IMR-90 (cell line): Measurements from ENCODE around the gene ANO9. TPM values are rescaled to one million over a fixed set of nuclear protein-coding genes. Genes with fewer than 3 reads are reported as not detected.

Experiments used
- ATAC-seq: fragments of 200-7000 bp; cut with Tn5 transposase; 2 replicates; pipeline ENCODE4 v1.9.1; 2020; ENCODE audit warnings: low read depth, mild to moderate bottlenecking, moderate library complexity
- BruUV-seq: library from RNA; stranded (reverse); fragments of 400-500 nt; replicated peaks from 2 replicates; lab custom pipeline; 2021; lab: Mats Ljungman, UMichigan
- CTCF ChIA-PET: fragments of 300-600 bp; formaldehyde crosslinking; extraction: SDS; loops from one replicate; lab custom pipeline; 2021; ENCODE audit warnings: antibody characterized with exemption; lab: Yijun Ruan, JAX
- POLR2A ChIA-PET: fragments of 300-600 bp; sonication (Branson Sonifier 250); formaldehyde crosslinking; loops from one replicate; lab custom pipeline; 2022; ENCODE audit warnings: antibody characterized with exemption; ENCODE audit not compliant: unreplicated experiment; lab: Charles Lee
- DNase-seq: peaks from one replicate; pipeline ENCODE4 v3.0.0; 2013
- H2AFZ ChIP-seq: replicated peaks from 2 replicates; pipeline ENCODE3; 2013; ENCODE audit warnings: low read length, mild to moderate bottlenecking; ENCODE audit not compliant: poor library complexity
- H2AK5ac ChIP-seq: 2 replicates; pipeline ENCODE4 v1.6.1; 2013; ENCODE audit warnings: low read depth, low read length, inconsistent platforms
- H2AK9ac ChIP-seq: replicated peaks from 2 replicates; pipeline ENCODE3; 2013; ENCODE audit warnings: mild to moderate bottlenecking, low read depth, low read length, moderate library complexity; ENCODE audit not compliant: poor library complexity
- H2BK120ac ChIP-seq: 2 replicates; pipeline ENCODE4 v1.6.1; 2013; ENCODE audit warnings: low read depth, low read length, inconsistent platforms
- H2BK15ac ChIP-seq: 3 replicates; pipeline ENCODE4 v1.6.1; 2013; ENCODE audit warnings: low read depth, low read length, inconsistent platforms
- H2BK20ac ChIP-seq: 2 replicates; pipeline ENCODE4 v1.6.1; 2013; ENCODE audit warnings: low read depth, mild to moderate bottlenecking, inconsistent platforms, low read length, moderate library complexity
- H2BK5ac ChIP-seq: 2 replicates; pipeline ENCODE4 v1.6.1; 2013; ENCODE audit warnings: mild to moderate bottlenecking, low read depth, low read length, inconsistent platforms; ENCODE audit not compliant: poor library complexity, severe bottlenecking
- H3K14ac ChIP-seq: replicated peaks from 2 replicates; pipeline ENCODE4 v1.6.1; 2013; ENCODE audit warnings: low read depth, low read length, inconsistent platforms
- H3K18ac ChIP-seq: 2 replicates; pipeline ENCODE4 v1.6.1; 2013; ENCODE audit warnings: low read depth, low read length, control low read depth
- H3K23ac ChIP-seq: 2 replicates; pipeline ENCODE4 v1.6.1; 2013; ENCODE audit warnings: low read depth, low read length, inconsistent platforms
- H3K27ac ChIP-seq: 2 replicates; pipeline ENCODE4 v1.5.1; 2013; ENCODE audit warnings: mild to moderate bottlenecking, control low read depth, low read length; ENCODE audit not compliant: insufficient read depth
- H3K27me3 ChIP-seq: 2 replicates; pipeline ENCODE4 v1.6.1; 2013; ENCODE audit warnings: low read length; ENCODE audit not compliant: control insufficient read depth, insufficient read depth
- H3K36me3 ChIP-seq: 2 replicates; pipeline ENCODE4 v1.6.1; 2013; ENCODE audit warnings: low read length, mixed read lengths; ENCODE audit not compliant: control insufficient read depth, insufficient read depth
- H3K4ac ChIP-seq: 2 replicates; pipeline ENCODE4 v1.6.1; 2013; ENCODE audit warnings: low read depth, low read length, inconsistent platforms
- H3K4me1 ChIP-seq: 2 replicates; pipeline ENCODE4 v1.6.1; 2013; ENCODE audit warnings: low read length, mixed read lengths; ENCODE audit not compliant: control insufficient read depth, insufficient read depth
- H3K4me2 ChIP-seq: 2 replicates; pipeline ENCODE4 v1.6.1; 2013; ENCODE audit warnings: low read depth, mild to moderate bottlenecking, control low read depth, low read length, moderate library complexity
- H3K4me3 ChIP-seq: 2 replicates; pipeline ENCODE4 v1.5.1; 2013; ENCODE audit warnings: low read depth, mild to moderate bottlenecking, control low read depth, low read length, moderate library complexity; ENCODE audit not compliant: insufficient read depth
- H3K56ac ChIP-seq: 2 replicates; pipeline ENCODE4 v1.6.1; 2013; ENCODE audit warnings: low read length, inconsistent platforms; ENCODE audit not compliant: insufficient read depth; ENCODE audit errors: extremely low read depth
- H3K79me1 ChIP-seq, 2 experiments: 2 replicates each; pipeline ENCODE4 v1.6.1; 2013; ENCODE audit warnings: low read length in 2 of 2, inconsistent platforms in 1 of 2, low read depth in 1 of 2
- H3K9ac ChIP-seq: 2 replicates; pipeline ENCODE4 v1.6.1; 2013; ENCODE audit warnings: low read depth, low read length, control low read depth
- H3K9me1 ChIP-seq: 2 replicates; pipeline ENCODE4 v1.6.1; 2013; ENCODE audit warnings: low read length, inconsistent platforms; ENCODE audit not compliant: insufficient read depth
- H3K9me3 ChIP-seq: 2 replicates; pipeline ENCODE4 v1.6.1; 2013; ENCODE audit warnings: low read length; ENCODE audit not compliant: control insufficient read depth, insufficient read depth
- H4K20me1 ChIP-seq: 2 replicates; pipeline ENCODE4 v1.6.1; 2013; ENCODE audit warnings: low read length, inconsistent platforms; ENCODE audit not compliant: insufficient read depth
- H4K5ac ChIP-seq: 2 replicates; pipeline ENCODE4 v1.6.1; 2013; ENCODE audit warnings: mild to moderate bottlenecking, low read depth, low read length, control low read depth
- H4K8ac ChIP-seq, 2 experiments: 2 replicates each; pipeline ENCODE4 v1.6.1; 2013; ENCODE audit warnings: low read depth in 2 of 2, low read length in 2 of 2, control low read depth in 1 of 2, inconsistent platforms in 1 of 2
- H4K91ac ChIP-seq: 2 replicates; pipeline ENCODE4 v1.6.1; 2013; ENCODE audit warnings: low read depth, low read length, inconsistent platforms; ENCODE audit not compliant: insufficient read depth
- BHLHE40 ChIP-seq: fragments of 150-350 bp; IDR thresholded peaks from 2 replicates; pipeline ENCODE4 v1.6.1; 2016; ENCODE audit warnings: mild to moderate bottlenecking, low read depth, low read length
- CEBPB ChIP-seq: IDR thresholded peaks from 2 replicates; pipeline ENCODE4 v1.6.1; 2012; ENCODE audit warnings: low read depth, low read length, improper control_type of control experiment
- CHD1 ChIP-seq: IDR thresholded peaks from 2 replicates; pipeline ENCODE4 v1.6.1; 2012; ENCODE audit warnings: low read depth, low read length, improper control_type of control experiment
- FOS ChIP-seq: fragments of 150-350 bp; IDR thresholded peaks from 2 replicates; pipeline ENCODE4 v1.6.1; 2016; ENCODE audit warnings: low read depth, low read length
- RAD21 ChIP-seq: IDR thresholded peaks from 2 replicates; pipeline ENCODE4 v1.6.1; 2012; ENCODE audit warnings: low read length, improper control_type of control experiment
- WGBS, 2 experiments: methylation state at CpG; one replicate each; pipeline versions ENCODE4 v1.1.5 to v1.1.7; 2013; ENCODE audit warnings: missing lambda C conversion rate in 2 of 2; ENCODE audit not compliant: insufficient read length in 1 of 2; ENCODE audit errors: extremely low coverage in 2 of 2; 5-methylcytosine and 5-hydroxymethylcytosine counted together
- dilution Hi-C: fragments of 300-500 bp; cut with HindIII; formaldehyde crosslinking; loops from one replicate; pipeline ENCODE4 v1.14.3; 2018; ENCODE audit warnings: low sequenced_read_pairs; ENCODE audit not compliant: unreplicated experiment
- in situ Hi-C: fragments of 300-500 bp; cut with MboI; formaldehyde crosslinking; loops from 3 replicates; pipeline ENCODE4 v1.14.3; 2019; ENCODE audit warnings: low sequenced_read_pairs, inconsistent platforms, mixed read lengths
- intact Hi-C: fragments of 100-400 bp; cut with micrococcal nuclease; formaldehyde crosslinking; loops from 2 replicates; pipeline ENCODE4 v1.10.0; 2022
- polyA plus RNA-seq, 3 experiments: library from polyadenylated mRNA; depleted of rRNA; stranded (reverse); fragments of >200 nt; gene quantifications; 2 replicates each; pipeline ENCODE4 v1.2.3, GENCODE V29; 2012; ENCODE audit warnings: low replicate concordance in 1 of 3
- total RNA-seq: library from RNA; depleted of rRNA; stranded (reverse); fragments of >200 nt; gene quantifications from 2 replicates; pipeline ENCODE4 v1.2.3, GENCODE V29; 2012
- TF ChIP-seq, protein P1 (sequence below): fragments of 150-350 bp; IDR thresholded peaks from 2 replicates; pipeline ENCODE4 v1.6.1; 2017; ENCODE audit warnings: mild to moderate bottlenecking, antibody characterized with exemption, low read length, low read depth
- TF ChIP-seq, protein P2 (sequence below): conservative IDR thresholded peaks from 2 replicates; pipeline ENCODE4 v1.5.1; 2012; ENCODE audit warnings: mild to moderate bottlenecking, low read depth, low read length, improper control_type of control experiment

The ANO9 gene
- total and polyA plus RNA-seq, 2 of the 4 experiments (the other 2 are of a cell fraction): not detected

DNA sequence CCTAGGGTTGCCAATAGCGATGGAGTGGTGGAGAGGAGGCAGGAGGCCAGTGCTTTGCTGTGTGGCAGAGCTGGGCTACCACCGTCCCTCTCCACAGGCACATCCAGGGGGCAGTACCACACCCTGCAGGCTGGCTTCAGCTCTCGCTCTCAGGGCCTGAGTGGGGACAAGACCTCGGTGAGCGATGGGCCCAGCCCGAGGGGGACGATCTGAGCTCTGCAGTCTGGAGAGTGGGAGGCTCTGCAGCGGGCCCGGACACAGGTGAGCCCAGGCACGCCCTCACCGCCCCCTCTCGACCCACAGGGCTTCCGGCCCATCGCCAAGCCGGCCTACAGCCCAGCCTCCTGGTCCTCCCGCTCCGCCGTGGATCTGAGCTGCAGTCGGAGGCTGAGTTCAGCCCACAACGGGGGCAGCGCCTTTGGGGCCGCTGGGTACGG is 45.3 kb downstream of the ANO9 start:
- H3K4me2 ChIP-seq: no peak overlapping the region
- peaks cover 5% of the 10 kb centered on the region; the same call in 1 of the 2 replicates for H3K9me3 ChIP-seq
- H3K56ac ChIP-seq: no peak overlapping the region
- CTCF ChIA-PET: no interaction called here
- dilution Hi-C loops (no loop called here), in situ Hi-C loops (no loop called here), intact Hi-C loops (no loop called here)
- H3K27me3 ChIP-seq: peaks cover 13% of the 10 kb centered on the region
- POLR2A ChIA-PET: no interaction called here
- H2BK120ac ChIP-seq: no peak overlapping the region
- peaks cover 0 to 4% of the 10 kb centered on the region in 2 experiments; a peak in 1 of 4 replicates for H3K79me1 ChIP-seq
- no peaks in the 10 kb centered on the region for H3K36me3 ChIP-seq
- peak overlapping the region in 1 of 2 experiments; percentile 23; a peak in 1 of 4 replicates for H4K8ac ChIP-seq
- no peak overlapping the region for H3K18ac ChIP-seq
- peak overlapping the region; percentile 90; the same call in 1 of the 2 replicates for H2AK5ac ChIP-seq
- no peak for DNase-seq
- H3K4me3 ChIP-seq: no peak overlapping the region
- H3K9me1 ChIP-seq: peaks cover 6% of the 10 kb centered on the region
- no peak overlapping the region for H3K9ac ChIP-seq
- no TSS peak for BruUV-seq
- H2AK9ac ChIP-seq: peak overlapping the region; percentile 82
- no peak overlapping the region for H2BK15ac ChIP-seq
- H3K14ac ChIP-seq: no peak overlapping the region
- no peak for ATAC-seq
- H2AFZ ChIP-seq: peak overlapping the region; percentile 79
- H4K5ac ChIP-seq: no peak overlapping the region
- H3K23ac ChIP-seq: no peak overlapping the region
- WGBS, 2 experiments: 55% methylated on average over 11 of the region's 23 CpGs; no CpG with 5 or more reads in 1 of the 2 experiments
- H4K91ac ChIP-seq: no peak overlapping the region
- H3K4me1 ChIP-seq: peaks cover 22% of the 10 kb centered on the region
- no peak overlapping the region for H2BK20ac ChIP-seq
- H4K20me1 ChIP-seq: no peaks in the 10 kb centered on the region
- no peak overlapping the region for H2BK5ac ChIP-seq
- TF ChIP-seq, protein P1, sequence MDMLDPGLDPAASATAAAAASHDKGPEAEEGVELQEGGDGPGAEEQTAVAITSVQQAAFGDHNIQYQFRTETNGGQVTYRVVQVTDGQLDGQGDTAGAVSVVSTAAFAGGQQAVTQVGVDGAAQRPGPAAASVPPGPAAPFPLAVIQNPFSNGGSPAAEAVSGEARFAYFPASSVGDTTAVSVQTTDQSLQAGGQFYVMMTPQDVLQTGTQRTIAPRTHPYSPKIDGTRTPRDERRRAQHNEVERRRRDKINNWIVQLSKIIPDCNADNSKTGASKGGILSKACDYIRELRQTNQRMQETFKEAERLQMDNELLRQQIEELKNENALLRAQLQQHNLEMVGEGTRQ: no peak
- no peak for TF ChIP-seq FOS
- TF ChIP-seq RAD21: 0 out of 2 replicates have a peak, but pooled peaks have one; percentile 19
- TF ChIP-seq CHD1: no peak
- TF ChIP-seq CEBPB: no peak
- TF ChIP-seq, protein P2, sequence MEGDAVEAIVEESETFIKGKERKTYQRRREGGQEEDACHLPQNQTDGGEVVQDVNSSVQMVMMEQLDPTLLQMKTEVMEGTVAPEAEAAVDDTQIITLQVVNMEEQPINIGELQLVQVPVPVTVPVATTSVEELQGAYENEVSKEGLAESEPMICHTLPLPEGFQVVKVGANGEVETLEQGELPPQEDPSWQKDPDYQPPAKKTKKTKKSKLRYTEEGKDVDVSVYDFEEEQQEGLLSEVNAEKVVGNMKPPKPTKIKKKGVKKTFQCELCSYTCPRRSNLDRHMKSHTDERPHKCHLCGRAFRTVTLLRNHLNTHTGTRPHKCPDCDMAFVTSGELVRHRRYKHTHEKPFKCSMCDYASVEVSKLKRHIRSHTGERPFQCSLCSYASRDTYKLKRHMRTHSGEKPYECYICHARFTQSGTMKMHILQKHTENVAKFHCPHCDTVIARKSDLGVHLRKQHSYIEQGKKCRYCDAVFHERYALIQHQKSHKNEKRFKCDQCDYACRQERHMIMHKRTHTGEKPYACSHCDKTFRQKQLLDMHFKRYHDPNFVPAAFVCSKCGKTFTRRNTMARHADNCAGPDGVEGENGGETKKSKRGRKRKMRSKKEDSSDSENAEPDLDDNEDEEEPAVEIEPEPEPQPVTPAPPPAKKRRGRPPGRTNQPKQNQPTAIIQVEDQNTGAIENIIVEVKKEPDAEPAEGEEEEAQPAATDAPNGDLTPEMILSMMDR: peak; percentile 27; the same call in 1 of the 2 replicates
- no peak for TF ChIP-seq BHLHE40
- H3K27ac ChIP-seq: no peak overlapping the region
- H3K4ac ChIP-seq: no peak overlapping the region
